ENCODE results near the gene RHEBL1.

RHEBL1 gene

DNA sequence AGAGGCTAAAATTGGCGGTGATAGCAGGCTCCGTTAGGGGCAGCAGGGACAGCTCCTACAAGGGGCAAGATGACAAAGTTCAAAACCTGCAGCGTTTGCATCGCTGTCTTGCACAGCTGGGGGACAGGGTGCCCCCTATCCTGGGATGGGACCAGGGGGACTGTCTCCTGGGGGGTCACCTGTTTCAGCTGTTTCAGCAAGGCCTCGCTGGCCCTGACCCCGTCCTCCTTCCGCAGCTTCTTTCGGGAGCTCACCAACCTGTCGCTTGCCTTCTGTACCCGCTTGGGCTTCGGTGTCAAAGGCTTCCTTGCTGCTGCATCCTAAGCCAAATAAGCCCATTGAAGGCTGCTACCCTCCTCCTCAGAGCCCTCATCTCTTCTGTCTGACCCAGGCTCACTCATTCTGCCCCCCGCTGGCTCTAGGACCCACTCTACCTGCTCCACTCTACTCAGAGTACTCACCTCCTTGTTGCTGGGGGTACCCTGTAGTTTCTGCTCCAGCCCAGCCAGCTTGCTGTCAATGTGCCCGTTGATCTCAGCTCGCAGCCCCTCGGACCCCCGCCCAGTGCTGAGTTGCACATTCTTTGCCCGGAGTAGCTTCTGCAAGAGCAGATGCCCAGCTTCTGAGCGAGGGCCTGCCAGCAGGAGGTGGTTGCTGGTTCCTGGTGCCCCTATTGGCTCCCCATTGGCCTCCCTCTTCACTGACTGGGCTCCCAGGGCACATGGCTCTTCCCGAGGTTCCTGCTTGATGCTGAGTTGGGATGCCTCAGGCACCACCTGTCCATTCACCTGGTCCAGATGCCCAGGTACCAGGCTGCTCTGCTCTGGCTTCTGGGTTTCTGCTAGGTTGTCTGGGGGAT, 38.8 kb downstream of the RHEBL1 start:
- peaks cover 81% of the 10 kb centered on the region for H3K36me3 ChIP-seq (ENCODE audit: control insufficient read depth, low read depth, low read length)
- H3K4me1 ChIP-seq (ENCODE audit: control insufficient read depth, low read depth, low read length) = no peaks in the 10 kb centered on the region
- no peak overlapping the region for H3K27ac ChIP-seq (ENCODE audit: low read length)
- H3K4me3 ChIP-seq (ENCODE audit: low read length) = no peak overlapping the region
- no peak overlapping the region for H3K9ac ChIP-seq (ENCODE audit: low read length)
- H3K27me3 ChIP-seq (ENCODE audit: control insufficient read depth, insufficient read depth, low read length) = no peaks in the 10 kb centered on the region
- no peaks in the 10 kb centered on the region for H3K9me3 ChIP-seq (ENCODE audit: control insufficient read depth, low read depth, low read length)

- Histone ChIP-seq H3K27ac (ENCODE audit: low read length) (no peak overlapping the region), H3K27me3 (ENCODE audit: control insufficient read depth, insufficient read depth, low read length) (no peaks in the 10 kb centered on the region), H3K9ac (ENCODE audit: low read length) (no peak overlapping the region), H3K4me3 (ENCODE audit: low read length) (no peak overlapping the region), H3K36me3 (ENCODE audit: control insufficient read depth, low read depth, low read length) (peaks cover 85% of the 10 kb centered on the region), H3K9me3 (ENCODE audit: control insufficient read depth, low read depth, low read length) (no peaks in the 10 kb centered on the region), H3K4me1 (ENCODE audit: control insufficient read depth, low read depth, low read length) (no peaks in the 10 kb centered on the region)
Measured at GRCh38 chr12:49030119-49030518, 39.7 kb downstream of the RHEBL1 start.

GRCh38 chr12:49028666-49029275, 41.0 kb downstream of the RHEBL1 start:
- H3K27ac ChIP-seq (ENCODE audit: low read length) = no peak overlapping the region
- peaks cover 83% of the 10 kb centered on the region for H3K36me3 ChIP-seq (ENCODE audit: control insufficient read depth, low read depth, low read length)
- no peaks in the 10 kb centered on the region for H3K27me3 ChIP-seq (ENCODE audit: control insufficient read depth, insufficient read depth, low read length)
- H3K4me3 ChIP-seq (ENCODE audit: low read length) = no peak overlapping the region
- H3K4me1 ChIP-seq (ENCODE audit: control insufficient read depth, low read depth, low read length) = no peaks in the 10 kb centered on the region
- no peaks in the 10 kb centered on the region for H3K9me3 ChIP-seq (ENCODE audit: control insufficient read depth, low read depth, low read length)
- no peak overlapping the region for H3K9ac ChIP-seq (ENCODE audit: low read length)

GRCh38 chr12:49027846-49028555, 41.8 kb downstream of the RHEBL1 start:
- Histone ChIP-seq H3K4me1 (ENCODE audit: control insufficient read depth, low read depth, low read length) (no peaks in the 10 kb centered on the region), H3K9me3 (ENCODE audit: control insufficient read depth, low read depth, low read length) (no peaks in the 10 kb centered on the region), H3K36me3 (ENCODE audit: control insufficient read depth, low read depth, low read length) (peaks cover 83% of the 10 kb centered on the region), H3K4me3 (ENCODE audit: low read length) (no peak overlapping the region), H3K27me3 (ENCODE audit: control insufficient read depth, insufficient read depth, low read length) (no peaks in the 10 kb centered on the region), H3K9ac (ENCODE audit: low read length) (no peak overlapping the region), H3K27ac (ENCODE audit: low read length) (no peak overlapping the region)

- Histone ChIP-seq H3K9ac (ENCODE audit: low read length) (no peak overlapping the region), H3K27me3 (ENCODE audit: control insufficient read depth, insufficient read depth, low read length) (no peaks in the 10 kb centered on the region), H3K36me3 (ENCODE audit: control insufficient read depth, low read depth, low read length) (peaks cover 82% of the 10 kb centered on the region), H3K4me1 (ENCODE audit: control insufficient read depth, low read depth, low read length) (no peaks in the 10 kb centered on the region), H3K4me3 (ENCODE audit: low read length) (no peak overlapping the region), H3K27ac (ENCODE audit: low read length) (no peak overlapping the region), H3K9me3 (ENCODE audit: control insufficient read depth, low read depth, low read length) (no peaks in the 10 kb centered on the region)
Measured at GRCh38 chr12:49026678-49027480, 42.9 kb downstream of the RHEBL1 start.

GRCh38 chr12:49026101-49026500, 43.7 kb downstream of the RHEBL1 start:
- no peak overlapping the region for H3K4me3 ChIP-seq (ENCODE audit: low read length)
- no peaks in the 10 kb centered on the region for H3K4me1 ChIP-seq (ENCODE audit: control insufficient read depth, low read depth, low read length)
- no peaks in the 10 kb centered on the region for H3K9me3 ChIP-seq (ENCODE audit: control insufficient read depth, low read depth, low read length)
- no peaks in the 10 kb centered on the region for H3K27me3 ChIP-seq (ENCODE audit: control insufficient read depth, insufficient read depth, low read length)
- H3K36me3 ChIP-seq (ENCODE audit: control insufficient read depth, low read depth, low read length) = peaks cover 83% of the 10 kb centered on the region
- H3K9ac ChIP-seq (ENCODE audit: low read length) = no peak overlapping the region
- no peak overlapping the region for H3K27ac ChIP-seq (ENCODE audit: low read length)

- H3K9ac ChIP-seq (ENCODE audit: low read length) = no peak overlapping the region
- H3K27ac ChIP-seq (ENCODE audit: low read length) = no peak overlapping the region
- no peak overlapping the region for H3K4me3 ChIP-seq (ENCODE audit: low read length)
- peaks cover 81% of the 10 kb centered on the region for H3K36me3 ChIP-seq (ENCODE audit: control insufficient read depth, low read depth, low read length)
- no peaks in the 10 kb centered on the region for H3K4me1 ChIP-seq (ENCODE audit: control insufficient read depth, low read depth, low read length)
- no peaks in the 10 kb centered on the region for H3K27me3 ChIP-seq (ENCODE audit: control insufficient read depth, insufficient read depth, low read length)
- no peaks in the 10 kb centered on the region for H3K9me3 ChIP-seq (ENCODE audit: control insufficient read depth, low read depth, low read length)
Measured at GRCh38 chr12:49025463-49025862, 44.3 kb downstream of the RHEBL1 start.

GRCh38 chr12:49024543-49024942, 45.2 kb downstream of the RHEBL1 start:
- no peak overlapping the region for H3K4me3 ChIP-seq (ENCODE audit: low read length)
- no peaks in the 10 kb centered on the region for H3K9me3 ChIP-seq (ENCODE audit: control insufficient read depth, low read depth, low read length)
- no peak overlapping the region for H3K27ac ChIP-seq (ENCODE audit: low read length)
- peaks cover under 1% of the 10 kb centered on the region for H3K4me1 ChIP-seq (ENCODE audit: control insufficient read depth, low read depth, low read length)
- H3K9ac ChIP-seq (ENCODE audit: low read length) = no peak overlapping the region
- peaks cover 73% of the 10 kb centered on the region for H3K36me3 ChIP-seq (ENCODE audit: control insufficient read depth, low read depth, low read length)
- H3K27me3 ChIP-seq (ENCODE audit: control insufficient read depth, insufficient read depth, low read length) = no peaks in the 10 kb centered on the region

DNA sequence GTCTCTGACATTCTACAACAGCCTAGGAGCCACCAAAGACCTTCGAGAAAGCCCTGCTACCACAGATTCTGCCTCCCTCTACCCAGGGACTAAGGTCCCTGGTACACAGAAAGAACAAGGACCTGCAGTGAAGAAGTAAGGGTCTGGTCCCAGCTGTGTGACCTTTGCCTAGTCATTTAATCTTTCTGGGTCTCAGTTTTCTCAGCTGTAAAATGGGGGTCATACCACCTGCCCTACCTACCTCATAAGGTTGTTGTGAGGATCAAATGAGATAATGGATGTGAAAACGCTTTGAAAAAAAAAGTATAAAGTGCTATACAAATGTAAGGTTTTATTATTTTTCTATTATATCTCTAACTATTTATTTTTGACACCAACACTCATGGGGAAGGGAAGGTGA, 46.0 kb downstream of the RHEBL1 start:
- Histone ChIP-seq H3K4me3 (ENCODE audit: low read length) (no peak overlapping the region), H3K9me3 (ENCODE audit: control insufficient read depth, low read depth, low read length) (no peaks in the 10 kb centered on the region), H3K4me1 (ENCODE audit: control insufficient read depth, low read depth, low read length) (peaks cover 3% of the 10 kb centered on the region), H3K36me3 (ENCODE audit: control insufficient read depth, low read depth, low read length) (peaks cover 66% of the 10 kb centered on the region), H3K27me3 (ENCODE audit: control insufficient read depth, insufficient read depth, low read length) (no peaks in the 10 kb centered on the region), H3K9ac (ENCODE audit: low read length) (no peak overlapping the region), H3K27ac (ENCODE audit: low read length) (no peak overlapping the region)

- Histone ChIP-seq H3K27me3 (ENCODE audit: control insufficient read depth, insufficient read depth, low read length) (no peaks in the 10 kb centered on the region), H3K27ac (ENCODE audit: low read length) (no peak overlapping the region), H3K4me3 (ENCODE audit: low read length) (no peak overlapping the region), H3K4me1 (ENCODE audit: control insufficient read depth, low read depth, low read length) (peaks cover 6% of the 10 kb centered on the region), H3K9ac (ENCODE audit: low read length) (no peak overlapping the region), H3K9me3 (ENCODE audit: control insufficient read depth, low read depth, low read length) (no peaks in the 10 kb centered on the region), H3K36me3 (ENCODE audit: control insufficient read depth, low read depth, low read length) (peaks cover 54% of the 10 kb centered on the region)
Measured at GRCh38 chr12:49022558-49023178, 47.1 kb downstream of the RHEBL1 start.

Data from iPS-18a (cell line).